ENCODE data around the gene ABLIM2. TPM values are rescaled to one million over a fixed set of nuclear protein-coding genes. Genes with fewer than 3 reads are reported as not detected.

ABLIM2 gene
- polyA plus RNA-seq, 2 of the 4 experiments (the other 2 are of a cell fraction), result 0.21 to 0.40 TPM

GRCh38 chr4:8037150-8037769, 121.4 kb downstream of the ABLIM2 start:
- no peak for FAIRE-seq

GRCh38 chr4:8035371-8035780, 123.2 kb downstream of the ABLIM2 start:
- WGBS (ENCODE audit: missing lambda C conversion rate), result 55% methylated on average over 11 of the region's 13 CpGs
- ChIA-PET CTCF (interaction anchor here (0.7 to 1.5 kb wide), 3 partner anchors 12 to 375 kb away, joined by 3 to 5 read pairs (median 3); no protein-coding TSS in a partner anchor), POLR2A (no interaction called here)
- FAIRE-seq, result no peak
- ATAC-seq, result no peak
- no peak for TF ChIP-seq CTCF (IDR thresholded peaks at IDR 0.05)
- TF ChIP-seq FOSB (CRISPR knock-in tag; IDR thresholded peaks at IDR 0.05), result no peak
- no peak for TF ChIP-seq BHLHE40 (IDR thresholded peaks at IDR 0.05; ENCODE audit: low read depth, low read length)
- no peak for TF ChIP-seq MAFK (IDR thresholded peaks at IDR 0.05; ENCODE audit: partially characterized antibody)
- TF ChIP-seq ZFP36 (IDR thresholded peaks at IDR 0.05; ENCODE audit: borderline replicate concordance, partially characterized antibody), result no peak
- TF ChIP-seq E2F6 (IDR thresholded peaks at IDR 0.05; ENCODE audit: borderline replicate concordance, low read depth), result no peak
- TF ChIP-seq SREBF2 (IDR thresholded peaks at IDR 0.05), result no peak
- TF ChIP-seq USF2 (IDR thresholded peaks at IDR 0.05), result no peak
- no peak for TF ChIP-seq HOXA7 (CRISPR knock-in tag; IDR thresholded peaks at IDR 0.05)
- TF ChIP-seq KDM5A (IDR thresholded peaks at IDR 0.05), result no peak
- no peak for TF ChIP-seq HMGXB4 (CRISPR knock-in tag; IDR thresholded peaks at IDR 0.05; ENCODE audit: borderline replicate concordance)
- no peak for TF ChIP-seq ZNF302 (CRISPR knock-in tag; IDR thresholded peaks at IDR 0.05)
- TF ChIP-seq MAZ (IDR thresholded peaks at IDR 0.05; ENCODE audit: borderline replicate concordance, low read depth, low read length), result no peak
- TF ChIP-seq FOXS1 (CRISPR knock-in tag; IDR thresholded peaks at IDR 0.05), result no peak
- TF ChIP-seq NPAS2 (CRISPR knock-in tag; IDR thresholded peaks at IDR 0.05; ENCODE audit: borderline replicate concordance), result no peak
- Histone ChIP-seq H3K4me3 (no peak overlapping the region), H3K4me1 (no peaks in the 10 kb centered on the region), H3K9me3 (no peaks in the 10 kb centered on the region), H3K27ac (no peak overlapping the region), H3K4me2 (no peak overlapping the region)
- DNase-seq (ENCODE audit: low read depth in 1 of 2, low spot score in 1 of 2), result no peak

More at GRCh38 chr4:8037150-8037769, 121.4 kb downstream of the ABLIM2 start:
- no peaks in the 10 kb centered on the region for H3K4me1 ChIP-seq
- H3K4me2 ChIP-seq, result no peak overlapping the region
- no peak overlapping the region for H3K4me3 ChIP-seq
- POLR2A ChIA-PET, result no interaction called here
- H3K9me3 ChIP-seq, result no peaks in the 10 kb centered on the region
- TF ChIP-seq POLR2A (IDR thresholded peaks at IDR 0.05; ENCODE audit: low read length) (no peak), JUN (IDR thresholded peaks at IDR 0.05) (no peak), GATA3 (IDR thresholded peaks at IDR 0.05; ENCODE audit: borderline replicate concordance) (no peak), KDM5A (IDR thresholded peaks at IDR 0.05) (no peak), EHF (CRISPR knock-in tag; IDR thresholded peaks at IDR 0.05) (no peak), RCOR1 (IDR thresholded peaks at IDR 0.05; ENCODE audit: low read depth, low read length) (no peak), SREBF2 (IDR thresholded peaks at IDR 0.05) (no peak), EHMT2 (IDR thresholded peaks at IDR 0.05; ENCODE audit: low read depth) (no peak), HEYL (CRISPR knock-in tag; IDR thresholded peaks at IDR 0.05) (no peak), CBX8 (IDR thresholded peaks at IDR 0.05) (no peak)
- no peak overlapping the region for H3K27ac ChIP-seq
- DNase-seq (ENCODE audit: low read depth in 1 of 2, low spot score in 1 of 2), result no peak
- CTCF ChIA-PET, result interaction anchor here (1.5 kb wide), 1 partner anchor 21 kb away, joined by 4 read pairs; no protein-coding TSS in a partner anchor
- no peak for ATAC-seq
- 59% methylated on average over 5 of the region's 7 CpGs for WGBS (ENCODE audit: missing lambda C conversion rate)
